GM21528 (cell line): ENCODE data around the gene AKR1A1.
"Not testable (repeated sequence)": the region's sequence is repeated elsewhere in the genome, so short reads cannot be mapped to it uniquely, and the experiment has no call there.

Source experiments
- ATAC-seq: cut with Tn5 transposase; IDR thresholded peaks from one replicate; pipeline ENCODE4 v1.9.1; 2021; ENCODE audit warnings: mild to moderate bottlenecking, moderate library complexity; ENCODE audit not compliant: unreplicated experiment, low FRiP score

The AKR1A1 gene

DNA sequence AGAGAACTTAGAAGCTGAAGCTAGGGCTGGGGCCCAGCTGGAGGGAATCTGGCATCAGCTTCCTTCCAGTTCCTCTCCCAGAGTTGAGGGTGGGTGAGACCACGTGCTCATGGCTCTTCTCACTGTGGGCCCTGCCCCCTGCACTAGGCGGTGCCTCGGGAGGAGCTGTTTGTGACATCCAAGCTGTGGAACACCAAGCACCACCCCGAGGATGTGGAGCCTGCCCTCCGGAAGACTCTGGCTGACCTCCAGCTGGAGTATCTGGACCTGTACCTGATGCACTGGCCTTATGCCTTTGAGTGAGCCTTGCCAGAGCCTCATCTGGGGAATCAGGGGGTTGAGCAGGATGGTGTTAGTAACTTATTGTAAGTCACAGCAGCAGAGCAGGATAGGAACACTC lies 16.1 kb downstream of the AKR1A1 start:
- ATAC-seq: no peak

DNA sequence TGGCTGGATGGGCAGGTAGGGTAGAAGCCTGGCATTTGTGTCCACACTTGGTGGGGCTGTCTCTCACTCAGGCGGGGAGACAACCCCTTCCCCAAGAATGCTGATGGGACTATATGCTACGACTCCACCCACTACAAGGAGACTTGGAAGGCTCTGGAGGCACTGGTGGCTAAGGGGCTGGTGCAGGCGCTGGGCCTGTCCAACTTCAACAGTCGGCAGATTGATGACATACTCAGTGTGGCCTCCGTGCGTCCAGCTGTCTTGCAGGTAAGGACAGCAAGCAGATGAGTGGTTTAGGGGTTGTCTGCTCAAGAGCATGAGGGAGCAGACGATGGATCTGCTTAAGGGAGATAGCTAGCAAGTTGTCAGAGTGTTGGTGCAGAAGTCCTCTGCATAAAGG lies 17.3 kb downstream of the AKR1A1 start:
- ATAC-seq: no peak

DNA sequence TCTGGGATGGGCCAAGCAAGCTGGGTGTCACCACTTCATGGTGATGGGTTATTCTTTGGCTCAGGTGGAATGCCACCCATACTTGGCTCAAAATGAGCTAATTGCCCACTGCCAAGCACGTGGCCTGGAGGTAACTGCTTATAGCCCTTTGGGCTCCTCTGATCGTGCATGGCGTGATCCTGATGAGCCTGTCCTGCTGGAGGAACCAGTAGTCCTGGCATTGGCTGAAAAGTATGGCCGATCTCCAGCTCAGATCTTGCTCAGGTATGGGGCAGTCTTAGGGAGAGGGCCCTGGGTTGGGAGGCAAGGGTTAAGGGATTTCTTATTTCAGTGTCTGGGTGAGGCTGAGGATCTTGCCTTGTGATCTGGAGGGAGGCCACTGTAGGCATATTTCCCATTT lies 17.8 kb downstream of the AKR1A1 start:
- no peak for ATAC-seq

DNA sequence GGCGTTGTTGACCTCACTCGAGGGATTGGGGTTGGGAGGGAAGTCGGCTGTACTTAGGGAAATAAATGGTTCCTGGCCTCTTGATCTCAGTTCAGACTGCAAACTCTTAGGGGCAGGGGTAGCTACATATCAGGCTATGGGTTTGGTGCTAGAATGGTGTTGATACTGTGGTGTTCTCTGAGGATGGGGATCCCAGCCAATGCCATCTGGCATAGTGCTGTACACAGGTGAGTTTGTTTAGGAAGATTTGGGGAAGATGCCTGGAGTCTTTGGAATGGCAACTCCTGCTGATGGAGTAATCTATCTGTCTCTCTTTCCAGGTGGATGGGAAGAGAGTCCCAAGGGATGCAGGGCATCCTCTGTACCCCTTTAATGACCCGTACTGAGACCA lies 18.9 kb downstream of the AKR1A1 start:
- no peak for ATAC-seq

DNA sequence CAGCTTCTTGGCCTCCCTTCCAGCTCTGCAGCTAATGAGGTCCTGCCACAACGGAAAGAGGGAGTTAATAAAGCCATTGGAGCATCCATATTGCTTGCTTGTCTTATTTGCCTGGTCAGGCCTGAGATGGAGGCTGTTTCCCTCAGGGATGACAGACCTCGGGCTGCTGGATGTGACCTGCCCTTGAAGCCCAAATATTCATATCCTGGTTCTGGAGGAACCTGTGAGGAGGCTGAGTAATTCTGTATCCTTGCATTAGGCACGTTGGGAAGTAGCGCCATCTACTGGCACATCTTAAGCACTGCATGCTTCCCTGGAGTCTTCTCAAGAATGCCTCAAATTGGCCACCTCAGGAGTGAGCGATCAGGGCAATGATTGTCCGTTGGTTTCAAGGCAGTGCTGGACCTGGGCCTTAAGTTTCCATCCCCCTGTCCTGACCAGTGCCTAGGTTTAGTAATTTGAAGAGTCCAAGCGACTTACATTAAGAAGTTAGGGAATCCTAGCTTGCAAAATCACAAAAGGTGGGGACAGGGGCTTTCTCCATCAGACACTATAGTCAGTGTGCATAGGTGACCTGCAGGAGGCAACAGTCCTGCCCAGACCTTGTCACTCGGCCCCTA lies 19.4 kb downstream of the AKR1A1 start:
- no peak for ATAC-seq

DNA sequence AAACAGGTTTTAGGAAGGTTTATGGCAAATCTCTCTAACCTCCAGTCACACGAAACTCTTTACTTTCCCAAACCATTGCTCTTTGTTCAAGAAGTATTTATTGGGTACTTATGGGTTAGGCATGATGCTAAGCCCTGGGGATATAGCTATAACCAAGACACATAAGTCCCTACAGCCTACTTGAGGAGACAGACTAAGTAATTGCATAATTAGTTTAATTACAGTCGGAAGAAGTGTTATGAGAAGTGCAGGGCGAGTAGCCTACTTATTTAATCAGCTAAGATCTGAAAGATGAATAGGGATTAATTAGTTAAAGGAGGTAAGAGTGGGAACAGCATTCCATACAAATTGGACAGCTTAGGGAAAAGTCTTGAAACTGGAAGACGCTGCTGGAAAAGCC lies 20.0 kb downstream of the AKR1A1 start:
- ATAC-seq: no peak

DNA sequence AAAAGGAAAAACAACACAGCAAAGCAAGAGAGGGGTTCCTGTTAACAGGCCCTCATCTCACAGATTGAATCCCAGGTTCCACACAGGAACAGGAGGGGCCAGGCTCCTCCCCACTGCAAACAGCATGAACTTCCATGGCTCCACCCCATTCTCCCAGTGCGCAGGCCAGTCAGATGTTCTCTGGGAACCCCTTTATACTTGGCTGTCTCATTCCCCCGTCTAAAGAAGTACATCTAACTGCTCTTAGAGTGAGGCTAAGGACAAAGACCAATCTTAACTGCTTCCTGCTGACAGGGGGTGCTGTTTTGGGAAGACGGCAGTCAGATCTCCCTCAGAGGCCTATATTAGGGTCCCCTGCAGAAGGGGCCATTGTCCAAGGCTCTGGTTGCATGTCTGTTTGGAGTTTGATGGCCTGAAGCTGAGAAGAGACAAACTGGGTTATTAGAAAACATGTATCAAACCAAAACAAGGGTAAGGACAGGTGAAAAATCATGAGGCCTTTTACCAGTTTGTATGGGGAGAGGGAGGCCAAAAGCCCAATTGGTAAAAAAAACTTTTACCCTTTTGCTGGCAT lies 22.7 kb downstream of the AKR1A1 start:
- ATAC-seq: no peak

DNA sequence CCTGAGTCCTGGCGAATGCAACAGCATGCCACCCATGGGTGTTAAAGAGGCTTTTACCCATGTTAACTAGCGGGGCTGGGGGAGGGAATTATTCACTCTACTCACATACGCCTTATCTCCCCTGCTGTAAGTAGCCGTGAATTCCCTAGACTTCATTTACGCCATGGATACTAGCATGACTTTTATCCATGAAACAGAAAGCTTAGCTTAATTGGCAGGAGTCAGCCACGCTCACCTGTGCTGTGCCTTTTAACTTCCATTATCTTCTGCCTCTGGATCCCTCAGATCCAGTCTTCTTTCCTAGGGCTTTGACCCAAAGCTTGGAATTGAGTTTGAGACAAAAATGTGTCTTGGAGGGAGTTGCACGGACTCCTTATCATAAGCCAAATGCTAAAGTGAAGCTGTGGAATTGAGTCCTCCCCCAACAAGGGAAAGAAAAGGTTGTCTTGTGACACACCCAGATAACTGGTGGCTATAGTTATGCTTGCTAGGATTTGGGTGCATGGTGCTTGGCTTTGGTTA lies 23.5 kb downstream of the AKR1A1 start:
- ATAC-seq: no peak

DNA sequence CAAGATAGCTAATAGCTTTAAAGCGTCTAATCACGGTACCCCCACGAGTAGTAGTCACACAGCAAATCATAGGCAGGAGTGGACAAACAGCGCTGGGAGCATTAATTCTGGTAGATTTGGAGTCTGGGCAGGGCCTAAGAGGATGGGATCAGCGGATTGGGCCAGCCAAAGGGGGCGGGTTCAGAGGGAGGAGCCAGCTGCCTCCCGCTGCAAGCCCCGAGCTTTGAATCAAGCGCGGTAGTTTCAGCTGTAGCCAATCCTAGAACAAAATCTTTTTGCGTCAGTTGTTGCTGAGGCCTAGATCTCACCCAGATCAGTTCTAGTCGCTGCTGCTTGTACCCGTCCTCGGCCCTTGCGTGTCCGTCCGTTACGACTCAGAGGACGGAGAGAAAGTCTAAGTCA lies 32.6 kb downstream of the AKR1A1 start:
- ATAC-seq: peak; percentile 60

DNA sequence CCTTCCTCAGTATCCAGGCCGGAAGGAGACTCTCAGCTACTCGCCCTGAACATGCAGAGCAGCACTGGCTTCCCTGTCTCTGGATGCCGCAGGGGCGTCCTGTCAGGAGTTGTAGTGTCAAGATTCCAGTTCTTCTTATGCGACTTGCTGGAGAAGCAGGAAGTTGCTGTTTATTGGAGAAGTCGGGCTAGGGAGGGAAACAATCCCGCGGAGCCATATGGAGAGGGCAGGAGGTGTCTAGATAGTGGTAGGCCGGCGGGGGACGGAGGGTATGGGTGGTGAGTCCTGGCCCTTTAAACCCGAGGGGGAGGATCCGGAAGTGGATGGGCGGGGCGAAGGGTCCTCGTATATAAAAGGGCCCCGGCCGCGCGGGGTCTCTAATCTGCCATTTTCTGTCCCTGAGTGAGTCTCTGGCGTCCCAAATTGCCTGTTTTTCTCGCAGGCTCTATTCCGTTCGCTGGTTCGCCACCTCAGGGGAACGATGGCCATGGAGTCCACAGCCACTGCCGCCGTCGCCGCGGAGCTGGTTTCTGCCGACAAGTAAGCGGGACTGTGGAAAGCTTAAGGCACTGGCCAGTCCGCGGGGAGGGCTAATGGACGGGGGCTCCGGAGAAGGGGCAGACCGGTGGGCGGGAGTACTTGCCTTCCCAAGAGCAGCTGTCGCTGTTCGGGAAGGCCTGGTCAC lies 33.2 kb downstream of the AKR1A1 start, which contains the start of gene NASP:
NASP (plus strand) TSS at position 376 of the 685 bp plus-strand sequence; CDS start at position 482, 106 bp downstream.
- ATAC-seq: peak; percentile 62

DNA sequence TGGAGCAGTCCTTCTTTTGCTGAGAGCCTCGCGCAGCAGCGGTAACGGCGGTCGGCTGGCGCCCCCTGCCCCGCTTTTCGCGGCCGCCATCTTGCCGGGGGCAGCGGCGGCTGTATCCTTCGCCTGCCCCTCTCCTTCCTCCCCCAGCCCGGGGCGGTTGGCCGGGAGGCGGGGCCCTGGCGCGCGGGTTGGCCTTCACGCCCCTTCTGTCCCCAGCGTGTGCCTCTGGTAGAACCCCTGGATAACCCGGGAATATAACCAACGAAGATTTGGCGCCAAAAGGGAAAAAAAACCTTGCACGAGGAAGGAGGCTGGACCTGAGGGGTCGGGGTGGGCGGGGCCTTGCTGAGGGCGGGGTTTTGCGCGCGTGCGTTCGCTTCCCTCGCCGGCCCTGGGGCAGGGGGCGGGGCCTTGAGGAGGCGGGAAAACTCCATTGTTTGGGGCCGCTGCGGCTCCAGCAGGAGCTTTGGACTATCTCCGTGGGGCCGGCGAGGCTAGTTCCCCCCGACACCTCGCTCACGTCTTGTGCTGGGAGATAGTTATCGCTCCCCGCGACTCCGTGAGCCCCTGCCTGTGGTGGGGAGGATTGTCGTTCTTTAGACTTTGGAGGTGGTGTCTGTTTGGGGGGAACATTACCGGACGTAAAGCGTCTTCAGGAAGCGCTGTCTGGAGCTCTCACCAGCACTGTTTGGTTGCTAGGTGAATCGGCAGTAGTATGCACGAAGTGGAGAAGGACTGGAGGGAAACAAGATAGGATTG lies 33.9 kb downstream of the AKR1A1 start:
- ATAC-seq: peak; percentile 49

DNA sequence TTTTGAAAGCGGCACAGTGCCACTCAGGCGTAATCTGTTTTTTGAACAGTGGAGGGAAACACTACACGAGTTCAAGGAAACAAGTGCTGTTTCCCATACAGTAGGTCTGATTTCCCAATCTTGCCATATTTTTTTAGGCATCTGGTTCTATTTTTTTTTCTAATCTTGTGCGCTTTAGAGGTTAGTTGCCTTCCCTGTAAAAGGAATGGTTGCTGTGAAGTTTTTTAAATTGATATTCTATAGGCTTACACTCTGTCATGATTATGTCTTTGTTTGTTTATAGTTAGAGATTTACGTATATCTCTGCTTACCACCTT lies 34.4 kb downstream of the AKR1A1 start:
- ATAC-seq: no peak

DNA sequence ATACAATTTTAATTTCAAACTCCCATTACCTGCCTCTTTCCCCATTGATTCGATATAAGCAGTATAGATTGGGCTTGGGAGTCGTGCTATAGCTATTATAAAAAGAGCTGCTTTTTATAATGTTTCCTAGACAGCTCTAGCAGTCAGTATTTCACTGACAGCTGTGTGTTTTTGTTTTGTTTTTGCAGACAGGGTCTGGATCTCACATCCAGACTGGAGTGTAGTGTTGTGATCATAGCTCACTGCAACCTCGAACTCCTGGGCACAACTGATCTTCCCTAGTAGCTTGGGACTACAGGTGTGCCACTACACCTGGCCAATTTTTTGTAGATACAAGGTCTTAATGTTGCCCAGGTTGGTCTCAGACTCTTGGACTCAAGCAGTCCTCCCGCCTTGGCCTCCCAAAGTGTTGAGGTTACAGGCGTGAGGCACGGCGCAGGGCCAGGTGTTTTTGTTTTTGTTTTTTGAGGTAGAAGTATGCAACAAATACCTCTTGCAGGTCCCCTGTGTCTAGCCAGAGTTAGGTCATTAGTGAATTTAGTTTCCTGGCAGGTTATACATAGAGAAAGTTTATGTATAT lies 35.0 kb downstream of the AKR1A1 start:
- no peak for ATAC-seq

DNA sequence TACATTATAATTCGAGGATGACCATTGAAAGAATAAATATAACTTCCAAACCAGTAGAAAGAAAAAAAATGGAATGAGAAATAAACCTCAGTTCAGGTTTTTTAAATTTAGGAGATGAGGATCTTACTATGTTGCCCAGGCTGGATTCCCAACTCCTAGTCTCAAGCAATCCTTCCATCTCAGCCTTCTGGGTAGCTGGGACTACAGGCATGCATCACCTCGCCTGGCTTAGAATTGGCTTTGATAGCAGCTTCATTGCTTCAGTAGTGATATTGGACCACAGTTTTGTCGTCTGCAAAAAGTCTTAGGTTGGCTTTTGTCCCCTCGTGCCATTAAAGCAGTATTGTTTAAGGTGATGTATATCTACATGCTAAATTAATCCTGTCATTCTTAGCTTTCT lies 36.1 kb downstream of the AKR1A1 start:
- no peak for ATAC-seq

DNA sequence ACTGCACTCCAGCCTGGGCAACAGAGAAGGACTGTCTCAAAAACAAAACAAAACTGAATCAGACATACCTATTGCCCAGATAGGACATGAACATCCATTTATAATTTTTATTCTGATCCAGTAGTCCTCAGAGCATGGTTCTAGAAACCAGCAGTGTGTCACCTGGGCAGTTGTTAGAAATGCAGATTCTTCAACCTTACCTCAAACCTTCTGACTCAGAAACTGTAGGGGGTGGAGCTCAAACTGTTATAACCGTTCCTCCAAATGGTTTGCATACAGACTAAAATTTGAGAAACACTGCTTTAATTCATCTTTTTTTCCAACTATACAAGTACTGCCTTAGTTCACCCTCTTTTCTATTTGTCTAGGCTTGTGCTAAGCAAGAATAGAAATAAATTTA lies 39.2 kb downstream of the AKR1A1 start:
- no peak for ATAC-seq

DNA sequence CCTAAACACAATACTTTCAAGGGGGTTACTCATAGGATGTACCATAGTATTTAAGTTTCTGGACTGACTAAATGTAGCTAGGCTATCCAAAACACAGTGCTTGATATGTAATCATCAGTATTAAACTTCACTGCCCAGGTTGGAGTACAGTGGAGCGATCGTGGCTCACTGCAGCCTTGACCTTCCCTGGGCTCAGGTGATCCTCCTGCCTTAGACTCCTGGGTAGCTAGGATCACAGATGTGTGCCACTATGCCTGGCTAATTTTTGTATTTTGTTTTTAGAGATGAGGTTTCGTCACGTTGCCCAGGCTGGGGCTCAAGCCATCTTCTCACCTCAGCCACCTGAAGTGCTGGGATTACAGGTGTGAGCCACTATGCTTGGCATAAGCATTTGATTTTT lies 43.8 kb downstream of the AKR1A1 start:
- no peak for ATAC-seq

DNA sequence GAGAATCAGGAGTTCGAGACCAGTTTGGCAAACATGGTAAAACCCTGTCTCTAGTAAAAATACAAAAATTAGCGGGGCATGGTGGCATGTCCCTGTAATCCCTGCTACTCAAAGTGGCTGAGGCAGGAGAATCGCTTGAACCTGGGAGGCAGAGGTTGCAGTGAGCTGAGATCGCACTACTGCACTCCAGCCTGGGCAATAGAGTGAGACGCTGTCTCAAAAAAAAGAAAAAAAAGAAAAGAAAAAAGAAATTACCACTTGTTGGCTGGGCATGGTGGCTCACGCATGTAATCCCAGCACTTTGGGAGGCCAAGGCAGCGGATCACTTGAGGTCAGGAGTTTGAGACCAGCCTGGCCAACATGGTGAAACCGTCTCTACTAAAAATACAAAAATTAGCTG lies 46.1 kb downstream of the AKR1A1 start:
- ATAC-seq: not testable (repeated sequence)

DNA sequence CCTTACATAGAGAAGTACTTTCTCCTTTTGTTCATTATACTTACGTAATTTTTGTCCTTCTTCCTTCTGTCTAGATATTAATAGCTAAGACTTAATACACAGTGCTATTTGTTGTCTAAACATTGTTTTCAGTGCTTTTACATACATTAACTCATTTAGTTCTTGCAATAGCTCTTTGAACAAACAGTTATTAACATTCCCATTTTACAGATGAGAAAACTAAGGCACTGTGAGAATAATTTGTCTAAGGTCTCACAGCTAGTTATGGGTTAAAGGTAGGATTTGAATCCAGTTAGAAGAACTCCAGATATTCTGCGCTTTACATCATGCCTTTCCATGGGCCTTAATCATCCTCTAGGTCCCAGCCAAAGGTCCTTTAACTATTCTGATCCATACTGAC lies 53.6 kb downstream of the AKR1A1 start:
- no peak for ATAC-seq

DNA sequence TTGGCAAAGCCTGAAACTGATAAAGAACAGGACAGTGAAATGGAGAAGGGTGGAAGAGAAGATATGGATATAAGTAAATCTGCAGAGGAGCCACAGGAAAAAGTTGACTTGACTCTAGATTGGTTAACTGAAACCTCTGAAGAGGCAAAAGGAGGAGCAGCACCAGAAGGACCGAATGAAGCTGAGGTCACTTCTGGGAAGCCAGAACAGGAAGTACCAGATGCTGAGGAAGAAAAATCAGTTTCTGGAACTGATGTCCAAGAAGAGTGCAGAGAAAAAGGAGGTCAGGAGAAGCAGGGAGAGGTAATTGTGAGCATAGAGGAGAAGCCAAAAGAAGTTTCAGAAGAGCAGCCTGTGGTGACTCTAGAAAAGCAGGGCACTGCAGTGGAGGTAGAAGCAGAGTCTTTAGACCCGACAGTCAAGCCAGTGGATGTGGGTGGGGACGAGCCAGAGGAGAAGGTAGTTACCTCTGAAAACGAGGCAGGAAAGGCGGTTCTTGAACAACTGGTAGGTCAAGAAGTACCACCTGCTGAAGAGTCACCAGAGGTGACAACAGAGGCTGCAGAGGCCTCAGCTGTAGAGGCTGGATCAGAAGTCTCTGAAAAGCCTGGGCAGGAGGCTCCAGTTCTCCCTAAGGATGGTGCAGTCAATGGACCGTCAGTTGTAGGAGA lies 56.9 kb downstream of the AKR1A1 start:
- ATAC-seq: no peak
